ENCODE results near the gene KPTN.
A peak's percentile ranks its signal among the peaks of the same experiment; 100 is the strongest.

The KPTN gene

GRCh38 chr19:47438793-47439220 lies 45.2 kb downstream of the KPTN start:
- H3K27me3 ChIP-seq (replicated peaks): peaks cover 6% of the 10 kb centered on the region
- in situ Hi-C loops (cut with HindIII; ENCODE audit: low pct_ligation_motif_present, low sequenced_read_pairs): no loop called here
- no peak overlapping the region for H3K27ac ChIP-seq
- no peak overlapping the region for H3K4me3 ChIP-seq (ENCODE audit: low read depth, low read length)
- no peak for TF ChIP-seq CTCF (IDR thresholded peaks at IDR 0.05; ENCODE audit: low read depth, low read length, missing control alignments)
- no peaks in the 10 kb centered on the region for H3K36me3 ChIP-seq (replicated peaks)
- DNase-seq: no peak

DNA sequence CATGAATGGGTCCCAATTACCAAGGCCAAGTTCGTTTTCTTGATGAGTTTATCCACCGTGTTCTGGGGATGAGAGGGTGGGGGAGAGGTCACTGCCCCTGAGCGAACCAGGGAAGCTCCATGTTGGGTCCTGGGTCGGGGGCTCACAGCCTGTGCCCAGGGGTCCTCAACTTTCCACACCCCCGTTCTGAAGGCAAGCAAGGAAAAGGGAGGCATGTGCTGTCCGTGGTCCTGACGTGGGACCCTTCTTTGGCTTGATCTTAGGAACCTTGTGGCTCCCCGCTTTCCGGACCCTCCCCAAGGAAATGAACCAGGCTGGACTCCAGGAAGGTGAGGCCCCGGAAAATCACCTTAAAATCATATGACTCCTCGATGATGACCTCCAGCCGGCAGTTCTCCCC lies 46.5 kb downstream of the KPTN start:
- no peak for DNase-seq
- TF ChIP-seq CTCF (IDR thresholded peaks at IDR 0.05; ENCODE audit: low read depth, low read length, missing control alignments): no peak
- Histone ChIP-seq H3K27me3 (replicated peaks) (no peaks in the 10 kb centered on the region), H3K27ac (no peak overlapping the region), H3K36me3 (replicated peaks) (no peaks in the 10 kb centered on the region), H3K4me3 (ENCODE audit: low read depth, low read length) (no peak overlapping the region)
- in situ Hi-C loops (cut with HindIII; ENCODE audit: low pct_ligation_motif_present, low sequenced_read_pairs): no loop called here

- Histone ChIP-seq H3K36me3 (replicated peaks) (no peaks in the 10 kb centered on the region), H3K27ac (no peak overlapping the region), H3K27me3 (replicated peaks) (no peaks in the 10 kb centered on the region), H3K4me3 (ENCODE audit: low read depth, low read length) (no peak overlapping the region)
- in situ Hi-C loops (cut with HindIII; ENCODE audit: low pct_ligation_motif_present, low sequenced_read_pairs): no loop called here
- TF ChIP-seq CTCF (IDR thresholded peaks at IDR 0.05; ENCODE audit: low read depth, low read length, missing control alignments): peak; percentile 89
- peak; percentile 42 for DNase-seq
These were observed 47.2 kb downstream of the KPTN start for GRCh38 chr19:47436712-47437401.

- in situ Hi-C loops (cut with HindIII; ENCODE audit: low pct_ligation_motif_present, low sequenced_read_pairs): no loop called here
- no peaks in the 10 kb centered on the region for H3K36me3 ChIP-seq (replicated peaks)
- no peak overlapping the region for H3K27ac ChIP-seq
- no peak overlapping the region for H3K4me3 ChIP-seq (ENCODE audit: low read depth, low read length)
- no peak for DNase-seq
- TF ChIP-seq CTCF (IDR thresholded peaks at IDR 0.05; ENCODE audit: low read depth, low read length, missing control alignments): no peak
- no peaks in the 10 kb centered on the region for H3K27me3 ChIP-seq (replicated peaks)
These were observed 48.1 kb downstream of the KPTN start for GRCh38 chr19:47435883-47436417.

DNA sequence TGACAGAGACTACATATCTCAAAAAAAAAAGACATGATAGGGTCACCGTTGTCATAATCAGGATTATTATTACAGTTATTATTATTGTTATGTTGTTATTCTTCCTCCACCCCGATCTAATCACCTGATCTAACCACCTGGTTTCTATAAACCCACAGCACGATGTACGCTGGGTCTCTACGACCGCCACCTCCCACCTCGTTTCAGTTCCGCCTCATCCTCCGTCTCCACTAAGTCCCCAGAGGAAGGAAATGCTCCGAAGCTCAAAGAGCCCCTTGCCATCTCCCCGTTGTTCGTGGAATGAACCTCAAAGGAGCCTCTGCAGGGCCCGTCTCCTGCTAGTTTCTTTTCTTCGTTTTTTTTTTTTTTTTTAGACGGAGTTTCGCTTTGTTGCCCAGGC lies 48.8 kb downstream of the KPTN start:
- no peak overlapping the region for H3K4me3 ChIP-seq (ENCODE audit: low read depth, low read length)
- no peak overlapping the region for H3K27ac ChIP-seq
- in situ Hi-C loops (cut with HindIII; ENCODE audit: low pct_ligation_motif_present, low sequenced_read_pairs): no loop called here
- H3K27me3 ChIP-seq (replicated peaks): no peaks in the 10 kb centered on the region
- DNase-seq: no peak
- no peak for TF ChIP-seq CTCF (IDR thresholded peaks at IDR 0.05; ENCODE audit: low read depth, low read length, missing control alignments)
- H3K36me3 ChIP-seq (replicated peaks): no peaks in the 10 kb centered on the region

DNA sequence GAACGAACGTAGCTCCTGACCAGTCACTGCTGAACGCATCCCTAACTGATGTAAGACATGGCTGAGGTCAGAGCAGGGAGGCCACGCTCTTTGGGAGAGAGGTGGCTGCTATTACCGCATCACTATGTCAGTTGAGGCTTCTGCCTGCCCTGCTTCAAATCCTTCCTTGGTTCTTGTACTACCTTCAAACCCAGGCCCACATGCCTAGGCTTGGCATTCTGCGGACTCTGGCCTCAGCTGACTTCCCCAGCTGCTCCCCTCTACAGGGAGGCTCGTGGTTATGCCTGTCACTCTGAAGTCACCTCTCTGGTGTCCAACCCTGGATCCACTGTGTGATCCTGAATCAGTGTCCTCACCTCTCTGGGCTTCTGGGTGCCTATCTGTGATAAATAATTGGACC lies 49.9 kb downstream of the KPTN start:
- Histone ChIP-seq H3K27ac (no peak overlapping the region), H3K36me3 (replicated peaks) (no peaks in the 10 kb centered on the region), H3K4me3 (ENCODE audit: low read depth, low read length) (no peak overlapping the region), H3K27me3 (replicated peaks) (no peaks in the 10 kb centered on the region)
- TF ChIP-seq CTCF (IDR thresholded peaks at IDR 0.05; ENCODE audit: low read depth, low read length, missing control alignments): no peak
- in situ Hi-C loops (cut with HindIII; ENCODE audit: low pct_ligation_motif_present, low sequenced_read_pairs): no loop called here
- DNase-seq: no peak
